Endothelial cell of umbilical vein (primary cell): ENCODE results near the gene TMIGD2. TPM values are rescaled to one million over a fixed set of nuclear protein-coding genes. Genes with fewer than 3 reads are reported as not detected.
"Not testable (repeated sequence)": the region's sequence is repeated elsewhere in the genome, so short reads cannot be mapped to it uniquely, and the experiment has no call there.

Experiments used
- BruUV-seq: library from RNA; stranded (reverse); fragments of 400-500 nt; replicated peaks from 2 replicates; lab custom pipeline; 2021; lab: Mats Ljungman, UMichigan
- CTCF ChIA-PET: fragments of 300-600, 350-600 bp; sonication (Branson Sonifier 250); formaldehyde crosslinking; loops from one replicate; lab custom pipeline; 2021; ENCODE audit warnings: antibody characterized with exemption, inconsistent platforms; lab: Charles Lee
- POLR2A ChIA-PET: fragments of 300-600, 350-600 bp; sonication (Branson Sonifier 250); formaldehyde crosslinking; loops from one replicate; lab custom pipeline; 2021; ENCODE audit warnings: antibody characterized with exemption, inconsistent platforms; lab: Charles Lee
- DNase-seq: peaks from one replicate; pipeline ENCODE4 v3.0.0-alpha.2; 2011; ENCODE audit warnings: low read depth, low spot score
- FAIRE-seq: peaks from 2 replicates; lab custom pipeline; 2011; peaks lifted over from hg19 to GRCh38; lab: Jason Lieb, UNC
- H2AFZ ChIP-seq: 2 replicates; pipeline ENCODE4 v1.6.0; 2012; ENCODE audit warnings: low read depth, low read length, control low read depth, inconsistent platforms
- H3K27ac ChIP-seq: 2 replicates; pipeline ENCODE4 v1.5.1; 2011; ENCODE audit warnings: low read depth, mild to moderate bottlenecking, control low read depth, low read length, moderate library complexity; ENCODE audit not compliant: insufficient read depth
- H3K27me3 ChIP-seq, 2 experiments: 2 replicates each; pipeline versions ENCODE4 v1.6.0 to v1.6.1; 2011; ENCODE audit warnings: low read length in 2 of 2, mixed read lengths in 1 of 2; ENCODE audit not compliant: control insufficient read depth in 2 of 2, insufficient read depth in 2 of 2
- H3K36me3 ChIP-seq, 2 experiments: 2 replicates in 1 of 2; 3 replicates in 1 of 2; pipeline ENCODE4 v1.5.1; 2011; ENCODE audit warnings: low read length in 2 of 2, mild to moderate bottlenecking in 1 of 2, moderate library complexity in 1 of 2; ENCODE audit not compliant: control insufficient read depth in 2 of 2, insufficient read depth in 2 of 2; ENCODE audit errors: extremely low read depth in 1 of 2
- H3K4me1 ChIP-seq: 3 replicates; pipeline ENCODE4 v1.5.1; 2011; ENCODE audit warnings: mild to moderate bottlenecking, low read length; ENCODE audit not compliant: control insufficient read depth, insufficient read depth; ENCODE audit errors: extremely low read depth
- H3K4me2 ChIP-seq: 2 replicates; pipeline ENCODE4 v1.6.1; 2011; ENCODE audit warnings: low read length, control low read depth, mixed read lengths; ENCODE audit not compliant: insufficient read depth
- H3K4me3 ChIP-seq, 3 experiments: fragments of 200-600 bp in 1 of 3; sonication (generic), shearing (Covaris generic) in 1 of 3; replicated peaks in 1 of 3; 2 replicates each; pipeline ENCODE4 v1.5.1; 2011 to 2016; ENCODE audit warnings: control low read depth in 3 of 3, low read length in 3 of 3, mild to moderate bottlenecking in 2 of 3, inconsistent platforms in 1 of 3, low read depth in 1 of 3, moderate library complexity in 1 of 3; ENCODE audit not compliant: insufficient read depth in 1 of 3
- H3K79me2 ChIP-seq: 2 replicates; pipeline ENCODE4 v1.6.0; 2012; ENCODE audit warnings: low read length, inconsistent platforms; ENCODE audit not compliant: control insufficient read depth, insufficient read depth
- H3K9ac ChIP-seq: replicated peaks from 2 replicates; pipeline ENCODE3; 2011; ENCODE audit warnings: low read length, control low read depth; ENCODE audit not compliant: insufficient read depth; ENCODE audit errors: extremely low read depth
- H3K9me1 ChIP-seq: replicated peaks from 3 replicates; pipeline ENCODE4 v1.6.0; 2011; ENCODE audit warnings: mild to moderate bottlenecking, low read length; ENCODE audit not compliant: control insufficient read depth, insufficient read depth; ENCODE audit errors: extremely low read depth
- H3K9me3 ChIP-seq: replicated peaks from 2 replicates; pipeline ENCODE4 v1.5.1; 2012; ENCODE audit warnings: low read length, inconsistent platforms; ENCODE audit not compliant: control insufficient read depth, insufficient read depth
- H4K20me1 ChIP-seq: replicated peaks from 2 replicates; pipeline ENCODE3; 2011; ENCODE audit warnings: mild to moderate bottlenecking, low read length; ENCODE audit not compliant: control insufficient read depth, insufficient read depth; ENCODE audit errors: extremely low read depth
- CTCF ChIP-seq, 2 donors: IDR thresholded peaks; 1 replicate in 1 of 2; 2 replicates in 1 of 2; pipeline ENCODE4 v1.5.1; 2011; ENCODE audit warnings: low read length in 2 of 2, mild to moderate bottlenecking in 2 of 2, moderate library complexity in 2 of 2, control low read depth in 1 of 2, inconsistent platforms in 1 of 2, low read depth in 1 of 2; ENCODE audit not compliant: insufficient read depth in 1 of 2; ENCODE audit errors: extremely low read depth in 1 of 2
- EZH2 ChIP-seq: IDR thresholded peaks from 2 replicates; pipeline ENCODE4 v1.6.1; 2012; ENCODE audit warnings: borderline replicate concordance, low read depth, mild to moderate bottlenecking, moderate library complexity, low read length, inconsistent platforms; ENCODE audit not compliant: severe bottlenecking
- GATA2 ChIP-seq: IDR thresholded peaks from 2 replicates; pipeline ENCODE4 v1.7.0; 2011; ENCODE audit warnings: low read depth, mild to moderate bottlenecking, moderate library complexity, mixed read lengths, low read length; ENCODE audit not compliant: insufficient read length, insufficient read depth
- JUN ChIP-seq: IDR thresholded peaks from 2 replicates; pipeline ENCODE4 v1.6.1; 2011; ENCODE audit warnings: borderline replicate concordance, low read depth; ENCODE audit not compliant: insufficient read length, insufficient read depth
- MYC ChIP-seq: IDR thresholded peaks from one replicate; pipeline ENCODE4 v1.6.1; 2011; ENCODE audit warnings: mild to moderate bottlenecking, low read depth, low read length
- POLR2A ChIP-seq: IDR thresholded peaks from 2 replicates; pipeline ENCODE4 v1.6.1; 2012; ENCODE audit warnings: low read depth, mild to moderate bottlenecking, control low read depth, low read length
- POLR2AphosphoS5 ChIP-seq: IDR thresholded peaks from 2 replicates; pipeline ENCODE4 v1.6.1; 2012; ENCODE audit warnings: low read depth, mild to moderate bottlenecking, control low read depth, low read length, moderate library complexity; ENCODE audit not compliant: insufficient read depth
- dilution Hi-C: fragments of 300-500 bp; cut with MboI; formaldehyde crosslinking; loops from one replicate; pipeline ENCODE4 v1.15.0; 2019; ENCODE audit warnings: low sequenced_read_pairs; ENCODE audit not compliant: extremely low pct_ligation_motif_present
- intact Hi-C: fragments of 100-400 bp; cut with micrococcal nuclease; formaldehyde crosslinking; loops from one replicate; pipeline ENCODE4 v1.10.0; 2022
- polyA plus RNA-seq, 4 experiments: library from polyadenylated mRNA; depleted of rRNA in 3 of 4; stranded (reverse) in 3 of 4; unstranded in 1 of 4; fragments of >200 nt; gene quantifications; 2 replicates each; pipeline versions ENCODE4 v1.2.1 to v1.2.3, GENCODE V29; 2011 to 2012; ENCODE audit warnings: missing spikeins in 1 of 4
- total RNA-seq: library from RNA; stranded (reverse); gene quantifications from 2 replicates; pipeline ENCODE4 v1.2.3, GENCODE V29; 2021
- TF ChIP-seq, protein P1 (sequence below): IDR thresholded peaks from 2 replicates; pipeline ENCODE4 v1.6.1; 2011; ENCODE audit not compliant: insufficient read depth, insufficient read length

TMIGD2 gene
- total and polyA plus RNA-seq, 2 donors (not counting 3 experiments of a cell fraction or from before 2014, with no cell fraction given): not detected

- no TSS peak for BruUV-seq
- Histone ChIP-seq H3K9me1 (no peaks in the 10 kb centered on the region), H4K20me1 (no peaks in the 10 kb centered on the region), H3K4me3 (no peak overlapping the region), H3K27me3 (no peaks in the 10 kb centered on the region), H3K9me3 (no peaks in the 10 kb centered on the region), H3K4me2 (no peak overlapping the region), H3K36me3 (peaks cover 2 to 4% of the 10 kb centered on the region in 2 experiments), H3K79me2 (no peaks in the 10 kb centered on the region), H3K27ac (no peak overlapping the region), H3K4me1 (no peaks in the 10 kb centered on the region), H3K9ac (no peak overlapping the region), H2AFZ (no peak overlapping the region)
- no peak for FAIRE-seq
- ChIA-PET POLR2A (no interaction called here), CTCF (no interaction called here)
- intact Hi-C loops (no loop called here), dilution Hi-C loops (no loop called here)
- no peak for DNase-seq
- TF ChIP-seq POLR2A: no peak
- no peak for TF ChIP-seq POLR2AphosphoS5
- no peak for TF ChIP-seq EZH2
- no peak for TF ChIP-seq CTCF (IDR thresholded peaks at IDR 0.05; ENCODE audit: extremely low read depth in 1 of 2, insufficient read depth in 1 of 2, low read depth in 1 of 2, low read length in 2 of 2)
- no peak for TF ChIP-seq GATA2
- TF ChIP-seq JUN: no peak
- TF ChIP-seq, protein P1, sequence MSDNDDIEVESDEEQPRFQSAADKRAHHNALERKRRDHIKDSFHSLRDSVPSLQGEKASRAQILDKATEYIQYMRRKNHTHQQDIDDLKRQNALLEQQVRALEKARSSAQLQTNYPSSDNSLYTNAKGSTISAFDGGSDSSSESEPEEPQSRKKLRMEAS: no peak
- TF ChIP-seq MYC: no peak
These were observed 47.9 kb upstream of the TMIGD2 start for GRCh38 chr19:4350111-4350510.

GRCh38 chr19:4349225-4349624 is 47.0 kb upstream of the TMIGD2 start:
- H3K4me3 ChIP-seq, H3K4me1 ChIP-seq, H3K27ac ChIP-seq, H3K36me3 ChIP-seq, H4K20me1 ChIP-seq, H3K79me2 ChIP-seq, H3K4me2 ChIP-seq, H3K9ac ChIP-seq, H3K9me1 ChIP-seq, intact Hi-C loops, dilution Hi-C loops, H2AFZ ChIP-seq, POLR2A ChIA-PET, H3K9me3 ChIP-seq, H3K27me3 ChIP-seq, DNase-seq, BruUV-seq, FAIRE-seq: not testable (repeated sequence)
- CTCF ChIA-PET: interaction anchor here (2.5 kb wide), 1 partner anchor 82 kb away, joined by 8 read pairs; no protein-coding TSS in a partner anchor
